ENCODE measurements around the gene PSMB5. TPM values are rescaled to one million over a fixed set of nuclear protein-coding genes. Genes with fewer than 3 reads are reported as not detected.
A peak's percentile ranks its signal among the peaks of the same experiment; 100 is the strongest.

The PSMB5 gene
- total and polyA plus RNA-seq, 9 of the 15 experiments (the other 6 are each of a cell fraction or from before 2014, with no cell fraction given), result 198 to 1,870 (median 269) TPM

DNA sequence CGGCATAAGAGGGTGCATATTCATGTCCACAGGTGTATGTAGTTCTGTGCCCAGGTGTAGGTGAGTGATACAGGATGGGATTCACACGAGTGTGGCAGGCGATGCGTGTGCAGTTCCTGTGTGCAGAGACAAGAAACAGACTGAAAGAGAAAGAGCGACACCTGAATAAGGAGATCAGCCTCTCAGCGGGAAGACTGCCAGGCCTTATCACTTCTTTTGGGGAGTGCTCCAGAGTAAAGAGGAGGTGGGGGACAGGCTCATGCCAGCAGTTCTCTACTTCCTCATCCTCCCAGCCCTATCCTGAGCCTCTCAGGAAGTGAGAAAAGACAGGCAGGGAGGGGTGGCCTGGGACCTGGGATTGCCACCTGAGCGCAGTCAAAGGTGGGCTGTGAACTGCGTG lies 10.1 kb upstream of the PSMB5 start:
- peak; percentile 63 for ATAC-seq
- Histone ChIP-seq H3K27ac (ENCODE audit: extremely low read depth, low read depth, low read length) (no peak overlapping the region), H3K27me3 (ENCODE audit: control insufficient read depth in 2 of 2, insufficient read depth in 2 of 2, low read length in 2 of 2) (no peaks in the 10 kb centered on the region), H2AFZ (ENCODE audit: low read depth, low read length) (peak overlapping the region; percentile 78), H3K36me3 (ENCODE audit: control insufficient read depth, insufficient read depth, low read length) (peaks cover 3% of the 10 kb centered on the region; the same call in 1 of the 3 replicates), H4K20me1 (replicated peaks; ENCODE audit: control insufficient read depth, insufficient read depth, low read length) (no peaks in the 10 kb centered on the region), H3K4me2 (ENCODE audit: insufficient read depth, low read length) (peak overlapping the region; percentile 46; the same call in 1 of the 2 replicates), H3K9ac (ENCODE audit: insufficient read depth in 1 of 2, low read depth in 2 of 2, low read length in 2 of 2) (peak overlapping the region; percentile 12 to 28; a peak in 2 of 4 replicates), H3K4me3 (no peak overlapping the region), H3K9me1 (ENCODE audit: control insufficient read depth, insufficient read depth, low read length) (no peaks in the 10 kb centered on the region), H3K4me1 (replicated peaks in 1 of 2; ENCODE audit: control insufficient read depth in 2 of 2, insufficient read depth in 2 of 2, low read length in 2 of 2) (peaks cover 15 to 35% of the 10 kb centered on the region in 2 experiments), H3K79me2 (ENCODE audit: control insufficient read depth, insufficient read depth, low read length) (no peaks in the 10 kb centered on the region), H3K9me3 (replicated peaks; ENCODE audit: control insufficient read depth, insufficient read depth, low read depth, low read length) (no peaks in the 10 kb centered on the region)
- 32% methylated on average over 8 of the region's 8 CpGs for WGBS (ENCODE audit: insufficient coverage, low coverage, missing lambda C conversion rate)
- FAIRE-seq, result peak; percentile 67
- ChIA-PET POLR2A (interaction anchor here (1.0 to 1.7 kb wide), 2 partner anchors 38 to 50 kb away, joined by 3 to 5 read pairs; no protein-coding TSS in a partner anchor), CTCF (ENCODE audit: low intra/inter-chr PET ratio) (no interaction called here)
- in situ Hi-C loops (cut with MboI), result no loop called here
- BruUV-seq (replicated peaks), result no TSS peak
- peak in 2 of 4 experiments; percentile 42 to 49 for DNase-seq (ENCODE audit: extremely low read depth in 1 of 4, low spot score in 3 of 4)
- intact Hi-C loops (cut with micrococcal nuclease), result no loop called here
- TF ChIP-seq CEBPB (tag; IDR thresholded peaks at IDR 0.05), result no peak
- TF ChIP-seq HDAC3 (IDR thresholded peaks at IDR 0.05; ENCODE audit: borderline replicate concordance, partially characterized antibody), result no peak
- 0 out of 2 replicates have a peak, but pooled peaks have one; percentile 26 for TF ChIP-seq NFIC (IDR thresholded peaks at IDR 0.05)
- no peak for TF ChIP-seq DMBX1 (CRISPR knock-in tag; IDR thresholded peaks at IDR 0.05; ENCODE audit: borderline replicate concordance)
- 0 out of 4 replicates have a peak, but pooled peaks of 1 of the 2 experiments have one; percentile 18 for TF ChIP-seq NRF1 (conservative IDR thresholded peaks at IDR 0.05 in 1 of 2, IDR thresholded peaks at IDR 0.05 in 1 of 2)
- TF ChIP-seq, protein P1, sequence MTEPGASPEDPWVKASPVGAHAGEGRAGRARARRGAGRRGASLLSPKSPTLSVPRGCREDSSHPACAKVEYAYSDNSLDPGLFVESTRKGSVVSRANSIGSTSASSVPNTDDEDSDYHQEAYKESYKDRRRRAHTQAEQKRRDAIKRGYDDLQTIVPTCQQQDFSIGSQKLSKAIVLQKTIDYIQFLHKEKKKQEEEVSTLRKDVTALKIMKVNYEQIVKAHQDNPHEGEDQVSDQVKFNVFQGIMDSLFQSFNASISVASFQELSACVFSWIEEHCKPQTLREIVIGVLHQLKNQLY (CRISPR knock-in tag; conservative IDR thresholded peaks at IDR 0.05), result no peak
- TF ChIP-seq MCM7 (IDR thresholded peaks at IDR 0.05), result no peak
- TF ChIP-seq, protein P2, sequence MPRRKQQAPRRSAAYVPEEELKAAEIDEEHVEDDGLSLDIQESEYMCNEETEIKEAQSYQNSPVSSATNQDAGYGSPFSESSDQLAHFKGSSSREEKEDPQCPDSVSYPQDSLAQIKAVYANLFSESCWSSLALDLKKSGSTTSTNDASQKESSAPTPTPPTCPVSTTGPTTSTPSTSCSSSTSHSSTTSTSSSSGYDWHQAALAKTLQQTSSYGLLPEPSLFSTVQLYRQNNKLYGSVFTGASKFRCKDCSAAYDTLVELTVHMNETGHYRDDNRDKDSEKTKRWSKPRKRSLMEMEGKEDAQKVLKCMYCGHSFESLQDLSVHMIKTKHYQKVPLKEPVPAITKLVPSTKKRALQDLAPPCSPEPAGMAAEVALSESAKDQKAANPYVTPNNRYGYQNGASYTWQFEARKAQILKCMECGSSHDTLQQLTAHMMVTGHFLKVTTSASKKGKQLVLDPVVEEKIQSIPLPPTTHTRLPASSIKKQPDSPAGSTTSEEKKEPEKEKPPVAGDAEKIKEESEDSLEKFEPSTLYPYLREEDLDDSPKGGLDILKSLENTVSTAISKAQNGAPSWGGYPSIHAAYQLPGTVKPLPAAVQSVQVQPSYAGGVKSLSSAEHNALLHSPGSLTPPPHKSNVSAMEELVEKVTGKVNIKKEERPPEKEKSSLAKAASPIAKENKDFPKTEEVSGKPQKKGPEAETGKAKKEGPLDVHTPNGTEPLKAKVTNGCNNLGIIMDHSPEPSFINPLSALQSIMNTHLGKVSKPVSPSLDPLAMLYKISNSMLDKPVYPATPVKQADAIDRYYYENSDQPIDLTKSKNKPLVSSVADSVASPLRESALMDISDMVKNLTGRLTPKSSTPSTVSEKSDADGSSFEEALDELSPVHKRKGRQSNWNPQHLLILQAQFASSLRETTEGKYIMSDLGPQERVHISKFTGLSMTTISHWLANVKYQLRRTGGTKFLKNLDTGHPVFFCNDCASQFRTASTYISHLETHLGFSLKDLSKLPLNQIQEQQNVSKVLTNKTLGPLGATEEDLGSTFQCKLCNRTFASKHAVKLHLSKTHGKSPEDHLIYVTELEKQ (CRISPR knock-in tag; IDR thresholded peaks at IDR 0.05), result no peak
- peak; percentile 23; the same call in 1 of the 2 replicates for TF ChIP-seq ATF7 (IDR thresholded peaks at IDR 0.05)
- TF ChIP-seq SPI1 (IDR thresholded peaks at IDR 0.05; ENCODE audit: borderline replicate concordance, low read depth, low read length), result peak; percentile 21; the same call in 1 of the 2 replicates
- TF ChIP-seq TEAD2 (tag; IDR thresholded peaks at IDR 0.05), result no peak
- TF ChIP-seq FOXK2 (conservative IDR thresholded peaks at IDR 0.05 in 1 of 2, IDR thresholded peaks at IDR 0.05 in 1 of 2; ENCODE audit: low read depth in 2 of 2), result no peak
- peak; percentile 95 for TF ChIP-seq ZNF263 (CRISPR knock-in tag; IDR thresholded peaks at IDR 0.05; ENCODE audit: borderline replicate concordance)
- TF ChIP-seq ZEB2 (IDR thresholded peaks at IDR 0.05), result 0 out of 2 replicates have a peak, but pooled peaks have one; percentile 21
- TF ChIP-seq CTBP1 (IDR thresholded peaks at IDR 0.05; ENCODE audit: borderline replicate concordance), result 0 out of 2 replicates have a peak, but pooled peaks have one; percentile 51
- TF ChIP-seq RFX1 (IDR thresholded peaks at IDR 0.05), result no peak
- no peak for TF ChIP-seq ZNF644 (tag; IDR thresholded peaks at IDR 0.05; ENCODE audit: low read depth)
- TF ChIP-seq HBP1 (CRISPR knock-in tag; IDR thresholded peaks at IDR 0.05), result no peak
- TF ChIP-seq EHMT2 (IDR thresholded peaks at IDR 0.05), result no peak
